Fibroblast of the aortic adventitia (primary cell): Measurements from ENCODE around the gene TMEM245. TPM values are rescaled to one million over a fixed set of nuclear protein-coding genes. Genes with fewer than 3 reads are reported as not detected.

ENCODE experiments used
- DNase-seq: peaks from one replicate; pipeline ENCODE4 v3.0.0-alpha.2; 2010; ENCODE audit warnings: low read depth
- H3K4me3 ChIP-seq: 2 replicates; pipeline ENCODE4 v1.5.1; 2011; ENCODE audit warnings: low read depth, mild to moderate bottlenecking, control low read depth, low read length, moderate library complexity
- CTCF ChIP-seq: IDR thresholded peaks from 2 replicates; pipeline ENCODE4 v1.5.1; 2011; ENCODE audit warnings: mild to moderate bottlenecking, low read length, control low read depth, inconsistent platforms; ENCODE audit not compliant: insufficient read depth
- total RNA-seq: library from RNA; depleted of rRNA; stranded (reverse); fragments of >200 nt; gene quantifications from 2 replicates; pipeline ENCODE4 v1.2.3, GENCODE V29; 2012; ENCODE audit warnings: low replicate concordance

The TMEM245 gene
- total RNA-seq, 1 donor = 51.2 TPM

- no peak for DNase-seq
- H3K4me3 ChIP-seq = no peak overlapping the region
- TF ChIP-seq CTCF = no peak
Measured at GRCh38 chr9:109014608-109015280, 105.0 kb downstream of the TMEM245 start.

- peak; percentile 83 for DNase-seq
- H3K4me3 ChIP-seq = peak overlapping the region; percentile 64
- TF ChIP-seq CTCF = no peak
Measured at GRCh38 chr9:109013679-109014607, 105.8 kb downstream of the TMEM245 start.

DNA sequence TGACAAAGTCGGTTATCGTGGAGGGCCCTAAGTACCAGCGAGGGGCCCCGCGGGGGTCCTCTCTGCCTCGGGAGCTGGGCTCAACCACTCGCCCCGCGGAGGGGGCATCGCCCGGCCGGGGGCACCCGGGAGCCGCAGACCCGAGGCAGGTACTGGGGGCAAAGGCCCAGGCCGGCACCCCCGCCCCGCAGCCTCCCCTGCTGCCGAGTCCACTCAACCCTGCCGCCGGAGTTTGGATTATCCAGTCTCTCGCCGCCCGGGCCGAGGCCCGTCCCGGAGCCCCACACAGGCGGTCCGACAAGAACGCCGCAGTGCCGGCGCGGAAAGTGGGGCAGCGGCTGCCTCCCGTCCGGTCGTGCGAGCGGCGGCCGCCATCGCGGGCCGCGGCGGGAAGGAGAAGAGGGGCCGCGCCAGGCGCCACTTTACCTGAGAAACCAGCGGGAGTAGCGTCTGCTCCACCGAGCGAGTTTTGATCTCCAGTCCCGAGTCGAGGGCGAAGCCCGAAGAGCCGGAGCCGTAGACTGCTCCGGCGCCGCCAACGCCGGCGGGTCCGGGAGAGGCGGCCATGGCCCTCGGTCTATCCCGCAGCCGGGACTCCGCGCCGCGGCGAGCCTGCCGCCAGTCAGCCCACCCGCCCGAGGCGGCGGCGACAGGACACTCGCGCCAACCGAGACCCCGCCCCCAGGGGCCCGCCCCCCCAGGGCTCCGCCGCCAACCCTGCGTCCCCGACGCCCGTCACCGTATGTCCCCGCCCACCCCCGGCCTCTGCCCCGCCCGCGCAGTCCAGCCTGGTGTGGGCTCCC is 106.7 kb downstream of the TMEM245 start, which contains the start of gene CTNNAL1:
Gene CTNNAL1, minus strand, starts transcription at position 624 of the 803 bp plus-strand sequence. Its CDS starts 57 bp downstream, at position 567.
- TF ChIP-seq CTCF = no peak
- peak; percentile 77 for DNase-seq
- H3K4me3 ChIP-seq = peak within 1 kb of the TSS; percentile 87

GRCh38 chr9:109012009-109012875 is 107.5 kb downstream of the TMEM245 start:
- TF ChIP-seq CTCF = no peak
- DNase-seq = peak; percentile 95
- peak overlapping the region; percentile 87 for H3K4me3 ChIP-seq

- peak overlapping the region; percentile 87 for H3K4me3 ChIP-seq
- DNase-seq = peak; percentile 58
- no peak for TF ChIP-seq CTCF
Measured at GRCh38 chr9:109011231-109011671, 108.5 kb downstream of the TMEM245 start.
